ENCODE results near the gene USP50. TPM values are rescaled to one million over a fixed set of nuclear protein-coding genes. Genes with fewer than 3 reads are reported as not detected.

USP50 gene
- total RNA-seq (0.17 TPM in 1 of 2 replicates, not detected in the other), polyA plus RNA-seq (0.34 TPM in 1 of 2 replicates, not detected in the other), polyA minus RNA-seq (ENCODE audit: low replicate concordance) (not detected in 2 replicates)
- not detected in 2 replicates for polyA plus RNA-seq (2012)

- TF ChIP-seq EZH2 (IDR thresholded peaks at IDR 0.05; ENCODE audit: low read length, missing control alignments) (no peak), CTCF (conservative IDR thresholded peaks at IDR 0.05 in 1 of 2, IDR thresholded peaks at IDR 0.05 in 1 of 2; ENCODE audit: low read depth in 1 of 2, low read length in 2 of 2) (no peak)
- Histone ChIP-seq H3K36me3 (ENCODE audit: control insufficient read depth, insufficient read depth, low read length) (no peaks in the 10 kb centered on the region), H3K27me3 (ENCODE audit: control insufficient read depth, insufficient read depth, low read length) (no peaks in the 10 kb centered on the region), H3K9ac (ENCODE audit: insufficient read depth, low read length) (no peak within 1 kb of the TSS), H3K4me1 (ENCODE audit: control insufficient read depth, extremely low read depth, insufficient read depth, low read length) (no peaks in the 10 kb centered on the region), H3K4me2 (ENCODE audit: extremely low read depth, insufficient read depth, low read length) (no peak within 1 kb of the TSS), H3K9me3 (ENCODE audit: control insufficient read depth, insufficient read depth, low read depth, low read length) (no peaks in the 10 kb centered on the region), H4K20me1 (ENCODE audit: control insufficient read depth, extremely low read depth, insufficient read depth, low read length) (no peaks in the 10 kb centered on the region), H3K27ac (ENCODE audit: insufficient read depth, low read length) (no peak within 1 kb of the TSS), H3K79me2 (ENCODE audit: control insufficient read depth, insufficient read depth, low read length) (no peaks in the 10 kb centered on the region), H3K4me3 (replicated peaks in 1 of 4; ENCODE audit: control extremely low read depth in 1 of 4, insufficient read depth in 1 of 4, low read depth in 3 of 4, low read length in 4 of 4) (no peak within 1 kb of the TSS), H2AFZ (ENCODE audit: low read length) (no peak within 1 kb of the TSS)
- DNase-seq (ENCODE audit: low read depth in 2 of 2) = no peak
Measured at GRCh38 chr15:50546566-50546965, at the start of gene USP50. Gene USP50, minus strand, starts transcription at chr15:50546666. Its CDS starts 141 bp downstream, at chr15:50546525.

- Histone ChIP-seq H2AFZ (ENCODE audit: low read length) (no peak overlapping the region), H3K27me3 (ENCODE audit: control insufficient read depth, insufficient read depth, low read length) (no peaks in the 10 kb centered on the region), H3K9me3 (ENCODE audit: control insufficient read depth, insufficient read depth, low read depth, low read length) (no peaks in the 10 kb centered on the region), H3K4me1 (ENCODE audit: control insufficient read depth, extremely low read depth, insufficient read depth, low read length) (no peaks in the 10 kb centered on the region), H3K36me3 (ENCODE audit: control insufficient read depth, insufficient read depth, low read length) (no peaks in the 10 kb centered on the region), H3K79me2 (ENCODE audit: control insufficient read depth, insufficient read depth, low read length) (no peaks in the 10 kb centered on the region), H3K4me2 (ENCODE audit: extremely low read depth, insufficient read depth, low read length) (no peak overlapping the region), H3K4me3 (replicated peaks in 1 of 4; ENCODE audit: control extremely low read depth in 1 of 4, insufficient read depth in 1 of 4, low read depth in 3 of 4, low read length in 4 of 4) (no peak overlapping the region), H3K9ac (ENCODE audit: insufficient read depth, low read length) (no peak overlapping the region), H4K20me1 (ENCODE audit: control insufficient read depth, extremely low read depth, insufficient read depth, low read length) (no peaks in the 10 kb centered on the region), H3K27ac (ENCODE audit: insufficient read depth, low read length) (no peak overlapping the region)
- TF ChIP-seq CTCF (conservative IDR thresholded peaks at IDR 0.05 in 1 of 2, IDR thresholded peaks at IDR 0.05 in 1 of 2; ENCODE audit: low read depth in 1 of 2, low read length in 2 of 2) (no peak), EZH2 (IDR thresholded peaks at IDR 0.05; ENCODE audit: low read length, missing control alignments) (no peak)
- no peak for DNase-seq (ENCODE audit: low read depth in 2 of 2)
Measured at GRCh38 chr15:50594311-50594710, 47.8 kb upstream of the USP50 start.

GRCh38 chr15:50593761-50594160, 47.3 kb upstream of the USP50 start:
- Histone ChIP-seq H4K20me1 (ENCODE audit: control insufficient read depth, extremely low read depth, insufficient read depth, low read length) (no peaks in the 10 kb centered on the region), H3K9me3 (ENCODE audit: control insufficient read depth, insufficient read depth, low read depth, low read length) (no peaks in the 10 kb centered on the region), H3K79me2 (ENCODE audit: control insufficient read depth, insufficient read depth, low read length) (no peaks in the 10 kb centered on the region), H3K9ac (ENCODE audit: insufficient read depth, low read length) (no peak overlapping the region), H3K4me1 (ENCODE audit: control insufficient read depth, extremely low read depth, insufficient read depth, low read length) (no peaks in the 10 kb centered on the region), H3K36me3 (ENCODE audit: control insufficient read depth, insufficient read depth, low read length) (no peaks in the 10 kb centered on the region), H3K4me3 (replicated peaks in 1 of 4; ENCODE audit: control extremely low read depth in 1 of 4, insufficient read depth in 1 of 4, low read depth in 3 of 4, low read length in 4 of 4) (no peak overlapping the region), H3K4me2 (ENCODE audit: extremely low read depth, insufficient read depth, low read length) (no peak overlapping the region), H3K27me3 (ENCODE audit: control insufficient read depth, insufficient read depth, low read length) (no peaks in the 10 kb centered on the region), H2AFZ (ENCODE audit: low read length) (no peak overlapping the region), H3K27ac (ENCODE audit: insufficient read depth, low read length) (no peak overlapping the region)
- TF ChIP-seq CTCF (conservative IDR thresholded peaks at IDR 0.05 in 1 of 2, IDR thresholded peaks at IDR 0.05 in 1 of 2; ENCODE audit: low read depth in 1 of 2, low read length in 2 of 2) = no peak
- no peak for DNase-seq (ENCODE audit: low read depth in 2 of 2)
